DOHH2 (cell line): Measurements from ENCODE around the gene LRMDA.

Experiments
- H3F3A ChIP-seq: fragments of 200-600 bp; sonication (generic), shearing (Covaris generic); 2 replicates; pipeline ENCODE4 v1.6.0; 2016; ENCODE audit warnings: antibody characterized with exemption, mild to moderate bottlenecking; ENCODE audit not compliant: control insufficient read depth, insufficient read depth
- H3K27ac ChIP-seq: fragments of 200-600 bp; sonication (generic); 2 replicates; pipeline ENCODE4 v1.5.1; 2014; ENCODE audit warnings: low read depth, mild to moderate bottlenecking, low read length, moderate library complexity
- H3K27me3 ChIP-seq: fragments of 200-600 bp; sonication (generic); 2 replicates; pipeline ENCODE4 v1.6.1; 2014; ENCODE audit warnings: mild to moderate bottlenecking, low read length, mixed read lengths; ENCODE audit not compliant: control insufficient read depth
- H3K36me3 ChIP-seq: fragments of 200-600 bp; sonication (generic); 2 replicates; pipeline ENCODE4 v1.6.1; 2014; ENCODE audit warnings: mild to moderate bottlenecking, low read length, moderate library complexity, mixed read lengths; ENCODE audit not compliant: control insufficient read depth
- H3K4me1 ChIP-seq: fragments of 200-600 bp; sonication (generic); 2 replicates; pipeline ENCODE4 v1.6.1; 2014; ENCODE audit warnings: mild to moderate bottlenecking, low read length, mixed read lengths; ENCODE audit not compliant: control insufficient read depth
- H3K4me2 ChIP-seq: fragments of 200-600 bp; sonication (generic); 2 replicates; pipeline ENCODE4 v1.6.0; 2014; ENCODE audit warnings: mild to moderate bottlenecking, low read length, moderate library complexity
- H3K4me3 ChIP-seq: fragments of 200-600 bp; sonication (generic); 2 replicates; pipeline ENCODE4 v1.5.1; 2014; ENCODE audit warnings: mild to moderate bottlenecking, low read length, mixed read lengths
- H3K79me2 ChIP-seq: fragments of 200-600 bp; sonication (generic); 2 replicates; pipeline ENCODE4 v1.6.1; 2014; ENCODE audit warnings: mild to moderate bottlenecking, low read length, mixed read lengths; ENCODE audit not compliant: control insufficient read depth
- H3K9me2 ChIP-seq: fragments of 200-600 bp; sonication (generic); replicated peaks from 2 replicates; pipeline ENCODE4 v1.6.1; 2014; ENCODE audit warnings: mild to moderate bottlenecking, low read length, mixed read lengths; ENCODE audit not compliant: control insufficient read depth
- H3K9me3 ChIP-seq: fragments of 200-600 bp; sonication (generic); 2 replicates; pipeline ENCODE4 v1.6.1; 2014; ENCODE audit warnings: antibody characterized with exemption, low read length, mixed read lengths; ENCODE audit not compliant: control insufficient read depth, insufficient read depth
- H4K20me1 ChIP-seq: fragments of 200-600 bp; sonication (generic); 2 replicates; pipeline ENCODE4 v1.6.0; 2014; ENCODE audit warnings: low read depth, mild to moderate bottlenecking, antibody characterized with exemption, low read length, moderate library complexity; ENCODE audit not compliant: control insufficient read depth, insufficient read depth
- CTCF ChIP-seq: fragments of 200-600 bp; sonication (generic); IDR thresholded peaks from one replicate; pipeline ENCODE4 v1.5.1; 2014; ENCODE audit warnings: antibody characterized with exemption, mild to moderate bottlenecking, low read depth, low read length; ENCODE audit not compliant: poor library complexity, severe bottlenecking
- EZH2phosphoT487 ChIP-seq: fragments of 200-600 bp; sonication (generic); IDR thresholded peaks from 2 replicates; pipeline ENCODE4 v1.6.1; 2017; ENCODE audit warnings: borderline replicate concordance, mild to moderate bottlenecking, antibody characterized with exemption, low read length, moderate library complexity, mixed read lengths

LRMDA gene

DNA sequence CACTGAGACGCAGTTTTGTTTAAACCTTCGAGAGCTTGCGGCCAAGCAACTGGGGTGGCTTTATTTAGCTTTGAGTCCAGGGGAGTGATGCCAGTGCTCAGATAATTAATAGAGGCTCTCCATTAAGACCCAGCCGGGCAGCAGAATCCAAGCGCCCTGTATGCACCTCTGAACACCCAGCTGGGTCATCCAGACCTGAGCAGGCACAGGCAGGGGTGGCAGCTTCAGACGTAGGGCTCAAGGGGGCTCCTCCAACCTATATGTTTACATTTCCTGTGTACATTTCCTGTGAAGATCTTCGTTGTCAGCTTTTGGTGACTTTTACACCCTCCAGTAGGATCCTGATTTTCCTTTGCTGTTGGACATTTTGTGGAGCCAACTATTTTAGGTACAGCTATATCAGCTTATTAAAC, 719.5 kb downstream of the LRMDA start:
- Histone ChIP-seq H3K9me3 (no peaks in the 10 kb centered on the region; the same call in 1 of the 2 replicates), H3K27me3 (no peaks in the 10 kb centered on the region), H3K4me3 (no peak overlapping the region), H3K27ac (no peak overlapping the region), H4K20me1 (no peaks in the 10 kb centered on the region), H3F3A (no peaks in the 10 kb centered on the region), H3K4me2 (no peak overlapping the region), H3K4me1 (no peaks in the 10 kb centered on the region), H3K79me2 (no peaks in the 10 kb centered on the region), H3K36me3 (no peaks in the 10 kb centered on the region), H3K9me2 (no peaks in the 10 kb centered on the region)
- TF ChIP-seq CTCF (no peak), EZH2phosphoT487 (no peak)

- no peaks in the 10 kb centered on the region for H3K4me1 ChIP-seq
- H3K4me3 ChIP-seq = no peak overlapping the region
- H3K9me2 ChIP-seq = no peaks in the 10 kb centered on the region
- no peaks in the 10 kb centered on the region; the same call in 1 of the 2 replicates for H3K9me3 ChIP-seq
- no peaks in the 10 kb centered on the region for H3K36me3 ChIP-seq
- no peak overlapping the region for H3K4me2 ChIP-seq
- H3K79me2 ChIP-seq = no peaks in the 10 kb centered on the region
- H3K27ac ChIP-seq = no peak overlapping the region
- H3K27me3 ChIP-seq = no peaks in the 10 kb centered on the region
- TF ChIP-seq EZH2phosphoT487 = no peak
- TF ChIP-seq CTCF = no peak
- H3F3A ChIP-seq = no peaks in the 10 kb centered on the region
- no peaks in the 10 kb centered on the region for H4K20me1 ChIP-seq
Measured at GRCh38 chr10:76152186-76152585, 720.8 kb downstream of the LRMDA start.

DNA sequence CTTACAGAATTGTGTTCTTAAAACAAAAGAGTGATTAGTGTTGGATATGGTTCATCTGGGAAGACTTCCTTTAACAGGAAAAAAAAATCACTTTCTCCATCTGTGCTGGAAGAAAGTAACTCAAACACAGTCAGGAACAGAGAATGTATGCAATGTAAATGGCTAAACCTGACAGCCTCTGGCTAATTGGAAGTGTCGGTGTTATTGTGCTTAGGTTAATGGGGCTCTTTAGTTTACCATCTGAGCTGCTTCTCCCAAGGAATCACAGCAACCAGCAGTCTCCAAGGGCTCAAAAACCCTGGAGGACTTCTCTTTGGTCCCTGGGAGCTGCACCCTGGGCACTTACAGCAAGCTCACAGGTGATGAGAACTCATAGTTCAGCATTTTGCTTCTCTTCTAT, 724.5 kb downstream of the LRMDA start:
- no peaks in the 10 kb centered on the region; the same call in 1 of the 2 replicates for H3K9me3 ChIP-seq
- no peaks in the 10 kb centered on the region for H3K36me3 ChIP-seq
- H3K27ac ChIP-seq = no peak overlapping the region
- TF ChIP-seq CTCF = no peak
- no peak for TF ChIP-seq EZH2phosphoT487
- H3K9me2 ChIP-seq = no peaks in the 10 kb centered on the region
- no peaks in the 10 kb centered on the region for H3K4me1 ChIP-seq
- no peaks in the 10 kb centered on the region for H3F3A ChIP-seq
- H4K20me1 ChIP-seq = no peaks in the 10 kb centered on the region
- no peak overlapping the region for H3K4me3 ChIP-seq
- no peak overlapping the region for H3K4me2 ChIP-seq
- H3K27me3 ChIP-seq = no peaks in the 10 kb centered on the region
- H3K79me2 ChIP-seq = no peaks in the 10 kb centered on the region
